Stimulated activated naive CD4-positive, alpha-beta T cell treated with Interleukin-2 at 50 U/mL for 16 hours (primary cell): ENCODE data around the gene DOCK11.
"Not testable (repeated sequence)": the region's sequence is repeated elsewhere in the genome, so short reads cannot be mapped to it uniquely, and the experiment has no call there.

ENCODE experiments used
- DNase-seq: peaks from one replicate; lab custom pipeline; 2025; lab: John Stamatoyannopoulos, UW

The DOCK11 gene

GRCh38 chrX:118495061-118495921 is at the start of gene DOCK11:
TSS of gene DOCK11 (plus strand) at chrX:118495815. CDS start at chrX:118495972, 157 bp downstream.
- peak; percentile 79 for DNase-seq

GRCh38 chrX:118448273-118448783 is 47.3 kb upstream of the DOCK11 start:
- DNase-seq = no peak

- no peak for DNase-seq
Observed at GRCh38 chrX:118455013-118455412, 40.6 kb upstream of the DOCK11 start.

GRCh38 chrX:118459494-118459893 is 36.1 kb upstream of the DOCK11 start:
- DNase-seq = no peak

- DNase-seq = no peak
Observed at GRCh38 chrX:118464501-118464900, 31.1 kb upstream of the DOCK11 start.

- DNase-seq = no peak
Observed at GRCh38 chrX:118468122-118468521, 27.5 kb upstream of the DOCK11 start.

- not testable (repeated sequence) for DNase-seq
Observed at GRCh38 chrX:118470721-118471347, 24.8 kb upstream of the DOCK11 start.

- DNase-seq = no peak
Observed at GRCh38 chrX:118474586-118474985, 21.0 kb upstream of the DOCK11 start.

GRCh38 chrX:118475903-118476302 is 19.7 kb upstream of the DOCK11 start:
- DNase-seq = no peak

GRCh38 chrX:118480172-118480571 is 15.4 kb upstream of the DOCK11 start:
- DNase-seq = no peak

GRCh38 chrX:118482384-118482783 is 13.2 kb upstream of the DOCK11 start:
- not testable (repeated sequence) for DNase-seq

GRCh38 chrX:118484216-118484903 is 11.3 kb upstream of the DOCK11 start:
- DNase-seq = no peak

GRCh38 chrX:118486693-118487092 is 8.9 kb upstream of the DOCK11 start:
- DNase-seq = not testable (repeated sequence)

GRCh38 chrX:118493016-118493415 is 2.6 kb upstream of the DOCK11 start:
- DNase-seq = no peak

GRCh38 chrX:118493653-118494297 is 1.8 kb upstream of the DOCK11 start:
- DNase-seq = no peak

- peak; percentile 71 for DNase-seq
Observed at GRCh38 chrX:118495958-118496762, 545 bp downstream of the DOCK11 start.

- no peak for DNase-seq
Observed at GRCh38 chrX:118496763-118497079, 1.1 kb downstream of the DOCK11 start.

- DNase-seq = peak; percentile 1
Observed at GRCh38 chrX:118497180-118497818, 1.7 kb downstream of the DOCK11 start.

- no peak for DNase-seq
Observed at GRCh38 chrX:118498351-118498750, 2.7 kb downstream of the DOCK11 start.

- DNase-seq = no peak
Observed at GRCh38 chrX:118498755-118499154, 3.1 kb downstream of the DOCK11 start.

- DNase-seq = no peak
Observed at GRCh38 chrX:118499295-118499694, 3.7 kb downstream of the DOCK11 start.
